HG03039 (cell line): ENCODE data around the gene OSBP2.
"Not testable (repeated sequence)": the region's sequence is repeated elsewhere in the genome, so short reads cannot be mapped to it uniquely, and the experiment has no call there.

ENCODE experiments used
- ATAC-seq: cut with Tn5 transposase; IDR thresholded peaks from one replicate; pipeline ENCODE4 v1.9.1; 2021; ENCODE audit warnings: mild to moderate bottlenecking, moderate library complexity; ENCODE audit not compliant: unreplicated experiment

Gene OSBP2

DNA sequence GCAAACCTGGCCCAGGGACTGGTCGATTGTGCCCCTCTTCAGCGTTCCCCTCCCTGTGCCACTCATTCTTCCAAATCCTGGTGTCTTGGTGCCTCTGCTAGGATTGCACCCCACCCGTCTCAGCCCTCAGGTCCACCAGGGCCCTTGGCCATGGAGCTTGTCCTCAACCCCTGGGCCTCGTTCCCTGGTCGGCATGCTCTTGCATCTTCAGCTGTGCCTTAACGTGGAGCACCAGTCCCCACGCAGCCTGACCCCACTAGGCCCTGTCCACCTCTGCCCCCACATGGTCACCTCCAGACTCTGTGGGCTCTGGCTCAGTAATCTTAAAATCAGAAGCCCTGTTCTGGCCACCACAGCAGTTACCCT, 61.1 kb downstream of the OSBP2 start:
- ATAC-seq, result no peak

DNA sequence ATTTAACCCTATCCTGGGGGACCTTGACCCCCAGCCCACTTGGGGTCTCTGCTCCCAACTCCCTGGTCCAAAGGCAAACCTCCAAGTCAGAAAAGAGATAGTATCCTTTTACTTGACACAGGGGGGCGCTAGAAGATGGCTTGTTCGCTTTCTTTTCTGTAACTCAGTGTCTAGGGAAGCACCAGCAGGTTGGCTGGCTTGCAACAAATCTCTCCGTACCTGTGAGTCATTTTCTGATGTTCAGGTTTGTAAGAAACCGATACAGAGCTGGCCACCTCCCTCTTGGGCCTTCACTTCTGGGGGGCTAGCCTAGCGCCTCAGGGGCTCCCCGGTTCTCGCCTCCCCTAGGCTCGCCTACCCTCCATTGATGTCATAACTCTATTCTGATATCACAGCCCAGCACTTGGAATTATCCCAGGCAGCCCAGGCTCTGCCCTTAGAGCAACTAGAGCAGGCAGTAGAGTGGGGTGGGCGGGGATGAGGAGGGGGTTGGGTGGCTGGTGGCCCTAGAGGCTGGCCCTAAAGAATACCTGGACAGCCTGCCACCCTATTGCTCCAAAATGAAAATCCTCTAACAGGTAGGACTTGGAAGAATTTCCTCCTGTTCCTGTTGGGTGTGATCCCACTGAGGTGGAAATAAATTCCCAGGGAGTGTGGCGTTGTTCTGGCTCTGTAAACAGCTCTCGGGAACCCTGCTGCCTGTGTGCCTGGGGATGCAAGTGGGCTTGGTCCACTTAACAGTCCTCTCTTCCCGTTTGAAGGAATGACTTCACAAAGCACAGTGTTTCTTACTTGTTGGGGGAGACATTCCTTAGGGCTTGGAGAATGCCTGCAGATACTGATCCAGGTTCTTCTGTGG, 69.4 kb downstream of the OSBP2 start:
- no peak for ATAC-seq

DNA sequence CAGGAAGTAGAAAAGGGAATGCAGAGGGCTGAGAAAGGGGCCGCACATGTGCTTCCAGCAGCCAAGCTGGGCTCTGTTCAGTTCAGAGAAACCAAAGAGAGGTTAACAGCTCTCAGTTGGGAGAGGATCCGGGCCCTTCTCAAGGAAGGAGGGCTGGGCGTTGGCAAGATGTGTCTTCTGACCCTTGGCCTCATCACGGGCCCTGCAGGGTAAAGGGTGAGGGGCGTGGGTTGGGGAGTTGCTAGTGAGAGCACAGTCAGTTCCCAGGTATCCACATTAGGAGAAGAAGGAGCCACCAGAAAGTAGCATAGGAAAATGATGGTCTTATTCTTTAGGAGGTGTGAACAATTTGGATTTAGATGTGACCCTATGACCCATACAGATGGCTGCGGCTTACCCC, 73.0 kb downstream of the OSBP2 start:
- no peak for ATAC-seq

DNA sequence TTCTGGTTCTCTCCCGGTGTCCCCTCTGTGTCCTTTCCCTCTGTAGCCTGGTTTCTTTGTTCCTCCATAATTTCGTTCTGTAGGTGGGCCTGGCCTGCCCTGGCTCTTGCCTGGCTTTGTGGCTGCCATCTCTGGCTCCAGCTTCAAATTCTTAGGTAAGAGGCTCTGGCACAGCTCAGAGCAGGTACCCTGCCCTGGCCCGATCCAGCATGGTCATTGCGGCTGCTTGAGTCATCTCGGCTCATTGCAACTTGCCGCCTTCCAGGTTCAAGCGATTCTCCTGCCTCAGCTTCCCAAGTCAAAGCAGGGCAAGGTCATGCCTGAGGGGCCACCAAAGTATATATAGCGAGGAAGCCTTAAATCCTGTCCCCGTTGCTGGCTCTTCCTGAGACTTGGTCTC, 76.0 kb downstream of the OSBP2 start:
- no peak for ATAC-seq

DNA sequence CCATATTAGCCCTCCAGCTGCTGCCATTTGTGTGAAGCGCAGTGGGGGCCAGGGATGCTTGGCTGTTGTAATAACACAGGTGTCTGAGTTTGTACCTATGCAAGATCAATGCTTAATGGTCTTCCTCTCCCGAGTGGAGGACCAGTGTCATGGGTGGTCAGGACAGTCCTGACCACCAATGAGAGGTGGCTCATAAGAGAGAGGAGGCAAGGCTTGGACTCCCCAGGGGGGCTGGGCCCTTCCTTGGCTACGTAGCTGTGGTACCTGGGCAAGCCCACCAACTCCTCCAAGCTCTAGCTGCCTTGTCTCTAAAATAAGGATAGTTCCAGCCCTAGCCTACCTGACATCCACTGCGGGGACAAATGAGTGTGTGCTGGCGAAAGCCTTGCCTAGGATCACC, 79.2 kb downstream of the OSBP2 start:
- ATAC-seq, result no peak

DNA sequence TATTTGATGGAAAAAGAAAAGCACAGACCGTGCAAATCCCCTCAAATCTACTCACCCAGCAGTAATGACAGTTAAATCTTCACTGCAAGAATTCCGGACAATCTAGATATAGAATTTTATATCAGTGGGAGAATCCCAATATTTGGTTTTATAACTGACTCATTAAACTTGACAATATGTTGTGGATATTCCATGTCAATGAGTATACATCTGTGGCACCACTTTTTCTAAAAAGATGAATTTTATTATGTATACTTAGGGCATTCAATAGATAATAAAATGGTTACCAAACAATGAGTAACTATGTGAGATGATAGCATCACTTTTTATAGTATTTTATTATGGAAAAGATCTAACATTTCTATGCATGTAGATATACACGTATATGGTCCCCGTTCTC, 79.9 kb downstream of the OSBP2 start:
- ATAC-seq, result no peak

DNA sequence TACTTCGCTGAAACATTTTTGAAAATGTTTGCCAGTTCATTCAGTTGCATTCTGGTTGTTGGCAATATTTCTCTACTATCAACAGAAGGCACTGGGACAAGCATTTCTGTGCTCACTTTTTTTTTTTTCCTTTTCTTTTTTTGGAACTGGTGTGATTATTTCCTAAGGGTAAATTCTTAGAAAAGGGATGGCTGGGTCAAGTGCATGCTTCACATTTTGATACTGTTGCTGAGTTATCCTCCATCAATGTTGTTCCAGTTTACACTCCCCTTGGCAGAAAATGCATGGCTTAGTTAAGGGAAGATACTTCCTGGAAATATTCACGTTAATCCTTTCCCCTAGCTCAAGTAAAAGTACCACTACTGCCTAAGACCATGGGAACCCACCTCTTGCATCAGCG, 81.8 kb downstream of the OSBP2 start:
- ATAC-seq, result no peak

DNA sequence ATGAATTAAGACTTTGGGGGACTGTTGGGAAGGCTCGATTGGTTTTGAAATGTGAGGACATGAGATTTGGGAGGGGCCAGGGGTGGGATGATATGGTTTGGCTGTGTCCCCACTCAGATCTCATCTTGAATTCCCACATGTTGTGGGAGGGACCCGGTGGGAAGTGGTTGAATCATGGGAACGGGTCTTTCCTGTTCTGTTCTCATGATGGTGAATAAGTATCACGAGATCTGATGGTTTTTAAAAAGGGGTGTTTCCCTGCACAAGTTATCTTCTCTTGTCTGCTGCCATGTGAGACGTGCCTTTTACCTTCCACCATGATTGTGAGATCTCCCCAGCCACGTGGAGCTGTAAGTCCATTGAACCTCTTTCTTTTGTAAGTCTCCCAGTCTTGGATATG, 82.5 kb downstream of the OSBP2 start:
- not testable (repeated sequence) for ATAC-seq

DNA sequence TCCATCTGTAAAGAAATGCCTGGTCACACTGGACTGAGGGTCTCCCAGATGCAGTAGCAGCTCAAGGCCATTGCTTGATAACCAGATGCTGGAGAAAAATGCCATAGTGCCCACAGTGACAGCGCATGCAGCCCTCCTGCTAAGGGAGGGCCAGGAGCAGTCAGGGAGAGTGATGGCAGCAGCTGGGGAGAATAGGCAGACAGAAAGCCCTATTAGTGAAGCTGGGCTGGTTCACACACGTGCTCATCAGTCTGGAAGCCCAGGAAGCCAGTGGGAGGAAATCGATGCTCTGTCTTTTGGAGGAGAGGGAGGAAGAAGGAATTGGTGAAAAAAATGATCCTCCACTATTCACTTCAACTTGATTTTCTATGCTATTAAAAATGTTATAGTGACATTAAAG, 82.9 kb downstream of the OSBP2 start:
- ATAC-seq, result no peak

DNA sequence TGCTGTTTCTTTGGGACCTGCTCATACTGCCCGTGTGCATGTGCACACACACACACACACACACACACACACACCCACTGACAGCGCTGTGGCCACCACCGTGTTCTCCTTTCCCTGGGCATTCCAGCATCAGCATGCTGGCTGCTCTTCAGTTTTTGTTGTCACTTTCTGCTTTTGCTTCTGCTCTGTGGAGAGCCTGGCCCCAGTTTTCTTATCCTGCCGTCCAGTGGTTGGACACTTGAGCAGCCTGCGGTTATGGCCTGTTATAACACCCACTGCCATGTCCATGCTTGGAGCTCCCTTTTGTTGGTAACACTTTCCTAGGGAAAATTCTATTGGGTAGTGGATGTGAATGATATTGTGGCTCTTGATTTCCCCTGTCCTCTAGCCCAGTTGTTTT, 83.6 kb downstream of the OSBP2 start:
- ATAC-seq, result no peak

DNA sequence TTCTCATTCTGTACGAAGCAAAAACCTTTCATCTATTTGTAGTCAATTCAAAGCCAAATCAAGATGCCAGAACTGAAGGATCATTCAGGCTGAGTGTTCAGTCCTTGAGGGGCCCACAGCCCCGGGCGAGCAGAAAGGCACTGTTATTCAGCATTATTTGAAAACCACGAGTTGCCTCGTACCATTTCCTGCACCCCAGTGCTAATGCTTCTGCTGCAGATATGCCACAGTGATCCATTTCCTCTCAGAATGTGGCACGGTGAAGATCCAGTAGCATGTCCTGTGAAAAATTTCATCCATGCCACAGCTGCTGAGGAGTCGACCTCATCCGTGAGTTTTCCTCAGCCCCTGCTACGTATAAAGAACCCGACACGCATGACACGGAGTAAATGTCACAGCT, 85.4 kb downstream of the OSBP2 start:
- ATAC-seq, result no peak

DNA sequence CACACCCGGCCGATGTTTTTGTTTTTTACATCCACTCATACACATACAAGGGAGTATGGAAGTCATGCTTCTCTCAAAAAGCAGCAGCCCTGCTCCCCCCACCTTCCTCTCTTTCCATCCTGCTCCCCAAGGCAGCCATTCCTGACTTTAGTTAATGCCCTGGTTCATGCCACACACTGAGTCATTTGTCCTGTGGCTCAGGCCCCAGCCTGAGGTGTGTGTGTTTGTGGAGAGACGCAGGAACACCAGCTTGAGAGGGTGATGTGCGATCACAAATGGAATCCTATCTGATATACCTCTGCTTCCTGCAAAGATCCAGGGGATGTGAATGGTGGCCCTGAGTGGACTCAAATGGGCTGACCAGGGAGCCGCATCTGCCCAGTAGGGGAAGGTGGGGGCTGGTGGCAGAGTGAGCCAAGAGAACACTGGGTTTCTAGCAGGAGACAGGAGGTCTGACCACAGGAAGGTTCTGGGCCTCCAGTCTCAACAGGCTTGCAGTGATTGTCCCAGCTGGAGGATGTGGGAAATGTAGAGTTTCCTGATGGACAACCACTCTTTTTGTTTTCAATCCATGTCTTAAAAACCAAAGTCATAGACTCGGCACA, 86.7 kb downstream of the OSBP2 start:
- ATAC-seq, result no peak

DNA sequence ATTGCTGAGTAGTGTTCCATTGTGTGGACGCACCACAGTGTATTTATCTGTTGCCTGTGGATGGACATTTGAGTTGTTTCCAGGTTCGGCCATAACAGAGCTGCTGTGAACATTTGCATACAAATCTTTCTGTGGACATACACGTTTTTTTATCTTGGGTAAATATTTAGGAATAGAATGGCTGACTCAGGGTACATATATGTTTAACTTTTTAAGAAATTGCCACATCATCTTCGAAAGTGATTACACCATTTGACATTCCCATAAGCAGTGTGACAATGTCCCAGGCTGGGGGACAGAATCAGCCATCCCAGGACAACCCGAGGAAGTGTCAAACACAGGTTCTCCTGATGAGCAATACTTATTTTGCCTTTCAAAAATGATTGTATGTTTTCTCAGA, 87.9 kb downstream of the OSBP2 start:
- no peak for ATAC-seq

DNA sequence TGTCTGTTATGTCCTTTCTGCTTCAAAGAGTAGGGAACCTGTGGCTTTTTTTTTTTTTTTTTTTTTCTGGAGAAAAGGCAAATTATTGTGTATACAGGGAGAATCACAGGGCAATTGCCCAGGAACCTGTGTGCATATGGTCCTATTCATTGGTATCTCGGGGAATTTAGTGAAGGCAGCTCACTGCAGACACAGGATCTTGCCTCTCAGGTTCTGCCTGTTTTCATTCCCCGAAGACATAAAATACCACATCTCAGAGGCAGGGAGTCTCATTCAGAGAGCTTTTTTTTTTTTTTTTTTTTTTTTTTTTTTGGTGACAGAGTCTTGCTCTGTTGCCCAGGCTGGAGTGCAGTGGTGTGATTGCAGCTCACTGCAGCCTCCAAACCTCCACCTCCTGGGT, 88.3 kb downstream of the OSBP2 start:
- no peak for ATAC-seq

DNA sequence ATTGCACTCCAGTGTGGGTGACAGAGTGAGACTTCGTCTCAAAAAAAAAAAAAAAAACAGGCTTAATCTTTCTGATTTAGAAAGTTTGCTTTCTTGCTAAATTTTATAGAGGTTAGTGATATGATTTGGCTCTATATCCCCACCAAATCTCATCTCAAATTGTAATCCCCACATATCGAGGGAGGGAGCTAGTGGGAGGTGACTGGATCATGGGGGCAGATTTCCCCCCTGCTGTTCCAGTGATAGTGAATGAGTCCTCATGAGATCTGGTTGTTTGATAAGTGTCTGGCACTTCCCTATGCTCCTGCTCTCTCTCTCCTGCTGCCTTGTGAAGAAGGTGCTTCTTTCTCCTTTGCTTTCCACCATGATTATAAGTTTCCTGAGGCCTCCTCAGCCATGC, 90.9 kb downstream of the OSBP2 start:
- no peak for ATAC-seq

DNA sequence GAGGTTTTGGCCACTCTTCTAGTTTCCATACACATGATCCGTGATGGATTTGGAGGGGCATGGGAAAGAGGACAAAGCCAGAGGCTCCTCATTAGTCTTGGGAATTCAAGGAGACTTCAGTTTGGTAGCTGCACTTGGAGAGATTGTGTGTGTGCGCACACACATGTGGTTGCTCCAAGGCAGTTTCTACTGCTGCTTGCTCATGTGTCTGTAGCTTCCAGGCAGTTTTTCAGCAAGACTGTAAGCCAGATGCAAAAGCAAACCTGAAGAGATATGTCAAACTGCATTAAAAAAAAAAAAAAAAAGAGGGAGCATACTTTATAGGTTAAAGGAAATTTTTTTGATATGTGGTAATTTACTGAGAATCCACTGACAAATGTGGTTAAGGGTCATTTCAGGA, 95.7 kb downstream of the OSBP2 start:
- no peak for ATAC-seq

DNA sequence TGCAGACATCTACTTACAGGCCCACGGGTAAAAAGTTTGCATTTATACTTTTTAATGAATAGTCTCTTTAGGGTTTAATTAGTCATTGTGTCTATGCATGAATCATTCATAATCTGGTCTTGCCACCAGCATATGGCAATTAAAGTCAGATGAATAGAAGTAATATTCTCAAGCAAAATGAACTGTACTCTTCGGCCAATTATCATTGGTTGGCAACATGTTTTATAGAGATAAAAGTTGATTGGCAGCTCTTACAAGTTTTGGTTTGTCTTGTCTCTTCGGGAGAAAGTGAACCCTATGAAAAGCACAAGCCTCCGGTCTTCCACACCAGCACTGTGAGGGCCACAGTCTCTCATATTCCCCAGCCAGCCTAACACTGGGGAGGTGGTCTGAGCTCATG, 97.8 kb downstream of the OSBP2 start:
- ATAC-seq, result no peak

DNA sequence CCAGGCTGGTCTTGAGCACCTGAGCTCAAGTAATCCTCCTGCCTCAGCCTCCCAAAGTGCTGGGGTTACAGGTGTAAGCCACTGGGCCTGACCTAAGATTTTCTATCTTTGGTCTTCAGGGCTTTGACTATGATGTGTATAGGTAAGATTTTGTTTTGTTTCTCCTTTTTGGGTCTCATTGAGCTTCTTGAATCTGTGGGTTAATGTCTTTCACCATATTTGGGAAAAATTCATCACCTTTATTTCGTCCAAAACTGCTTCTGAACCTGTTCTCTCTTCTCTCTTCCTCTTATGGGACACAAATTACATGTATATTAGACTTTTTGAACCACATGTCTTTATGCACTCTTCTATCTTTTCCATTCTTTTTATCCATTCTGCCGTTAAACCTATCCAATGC, 100.4 kb downstream of the OSBP2 start:
- no peak for ATAC-seq

DNA sequence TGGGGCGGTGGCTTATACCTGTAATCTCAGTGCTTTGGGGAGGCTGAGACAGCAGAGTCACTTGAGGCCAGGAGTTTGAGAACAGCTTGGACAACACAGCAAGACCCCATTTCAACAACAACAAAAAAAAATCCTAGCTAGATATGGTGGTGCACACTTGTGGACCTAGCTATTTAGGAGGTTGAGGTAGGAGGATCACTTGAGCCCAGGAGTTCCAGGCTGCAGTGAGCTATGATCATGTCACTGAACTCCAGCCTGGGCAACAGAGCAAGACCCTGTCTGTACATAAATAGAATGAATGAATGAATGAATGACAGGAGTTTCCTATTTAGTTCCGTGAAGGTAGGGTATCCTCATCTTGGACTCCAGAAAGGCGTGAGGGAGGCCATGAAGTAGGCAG, 107.0 kb downstream of the OSBP2 start:
- no peak for ATAC-seq

DNA sequence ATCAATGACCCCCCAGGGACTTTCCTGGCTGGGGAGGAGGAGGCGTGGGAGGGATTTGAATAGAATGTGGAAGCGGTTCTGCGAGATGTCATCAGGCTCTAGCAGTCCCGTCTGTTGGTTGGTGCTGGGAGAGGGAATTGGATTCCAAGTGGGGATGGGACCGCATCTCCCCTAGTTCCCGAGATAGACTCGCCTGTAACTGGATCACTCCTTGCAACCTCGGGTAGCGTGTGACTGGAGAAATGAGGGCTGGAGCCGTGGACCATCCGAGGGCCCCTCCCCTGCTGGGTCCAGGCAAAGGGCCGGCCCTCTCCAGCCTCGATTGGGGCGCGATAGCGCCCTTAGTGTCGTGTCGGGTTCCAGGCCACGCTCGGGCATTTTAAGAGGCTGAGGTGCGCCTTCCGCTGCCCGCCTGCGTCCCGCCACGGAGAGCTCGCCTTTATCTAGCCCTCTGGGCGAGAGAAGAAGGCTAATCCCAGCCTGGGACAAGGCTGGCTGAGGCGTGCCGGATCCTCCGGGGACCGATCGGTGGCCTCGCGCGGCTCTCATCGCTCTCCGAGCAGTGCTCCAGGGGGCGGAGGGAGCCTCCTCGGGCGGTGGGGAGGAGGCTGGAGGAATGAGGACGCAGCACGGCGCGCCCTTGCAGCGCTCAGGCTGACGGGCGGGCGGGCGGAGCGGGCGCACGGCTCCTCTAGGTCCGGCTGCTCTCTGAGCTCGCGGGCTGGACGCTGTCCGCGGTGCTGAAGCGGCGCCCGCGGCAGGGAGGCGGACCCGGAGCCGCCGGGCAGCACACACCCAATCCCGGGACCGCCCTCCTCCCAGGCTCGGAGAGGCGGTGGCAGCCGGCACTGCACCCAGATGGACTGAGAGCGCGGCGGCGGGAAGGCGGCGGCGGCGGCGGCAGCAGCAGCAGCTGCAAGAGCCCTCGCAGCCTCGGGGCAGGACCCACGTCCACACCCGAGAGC, 107.8 kb downstream of the OSBP2 start:
- no peak for ATAC-seq

DNA sequence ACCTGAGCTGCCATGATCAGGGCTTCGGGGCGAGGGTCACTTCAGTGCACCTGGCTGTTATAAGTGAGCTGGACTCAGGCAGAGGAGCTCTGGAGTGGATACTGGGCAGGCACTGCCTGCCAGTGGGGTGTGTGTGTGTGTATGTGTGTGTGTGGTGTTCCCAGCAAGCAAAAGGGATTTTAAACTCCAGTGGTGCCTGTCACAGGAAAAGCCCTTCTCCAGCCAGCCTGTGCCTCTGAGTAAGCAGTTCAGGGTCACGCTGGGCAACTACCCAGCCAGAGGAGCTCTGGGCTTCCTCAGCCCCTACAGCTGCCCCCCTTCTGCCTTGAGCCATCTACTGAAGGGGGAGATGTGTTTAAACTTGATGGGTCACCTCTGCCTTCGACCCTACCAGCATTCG, 109.0 kb downstream of the OSBP2 start:
- ATAC-seq, result no peak

DNA sequence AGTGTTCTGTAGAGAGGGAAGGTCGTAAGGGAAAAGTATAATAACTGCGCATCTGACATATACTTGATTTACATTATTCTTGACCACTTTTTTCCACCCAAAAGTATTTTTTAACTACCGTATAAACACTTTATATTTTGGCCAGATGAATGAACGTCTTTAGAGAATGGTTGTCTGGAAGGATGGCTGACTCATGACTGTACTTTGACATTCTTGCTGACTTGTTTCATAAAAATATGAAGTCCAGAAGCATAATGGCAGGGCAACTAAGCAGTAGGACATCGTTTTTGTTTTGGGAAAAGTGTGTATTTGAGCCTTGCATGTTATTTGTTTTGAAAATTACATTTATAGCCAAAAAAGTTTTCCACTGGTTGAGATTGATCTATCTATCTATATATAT, 110.0 kb downstream of the OSBP2 start:
- no peak for ATAC-seq
